HepG2 (cell line): Measurements from ENCODE around the gene SLC50A1. TPM values are rescaled to one million over a fixed set of nuclear protein-coding genes. Genes with fewer than 3 reads are reported as not detected.

Source experiments
- ATRX ChIP-seq: sonication (generic); formaldehyde crosslinking; IDR thresholded peaks from 2 replicates; pipeline ENCODE4 v1.4.0; 2020; ENCODE audit warnings: missing genetic modification reagents, borderline replicate concordance
- DMAP1 ChIP-seq: IDR thresholded peaks from 2 replicates; pipeline ENCODE4 v1.6.1; 2016
- ETV5 ChIP-seq: IDR thresholded peaks from 2 replicates; pipeline ENCODE4 v1.6.1; 2018; ENCODE audit warnings: missing biosample characterization, missing genetic modification reagents, inconsistent platforms, borderline replicate concordance
- HDAC1 ChIP-seq: sonication (generic); formaldehyde crosslinking; IDR thresholded peaks from 2 replicates; pipeline ENCODE4 v1.5.1; 2020; ENCODE audit warnings: mild to moderate bottlenecking, missing genetic modification reagents
- MAF1 ChIP-seq: sonication (generic); formaldehyde crosslinking; IDR thresholded peaks from 2 replicates; pipeline ENCODE4 v1.5.0; 2020; ENCODE audit warnings: missing genetic modification reagents, borderline replicate concordance
- NR3C1 ChIP-seq: sonication (generic); formaldehyde crosslinking; IDR thresholded peaks from 2 replicates; pipeline ENCODE4 v1.4.0; 2020; ENCODE audit warnings: missing genetic modification reagents
- SATB2 ChIP-seq: sonication (generic); formaldehyde crosslinking; IDR thresholded peaks from 2 replicates; pipeline ENCODE4 v1.5.0; 2020; ENCODE audit warnings: missing genetic modification reagents
- SMAD3 ChIP-seq: sonication (generic); formaldehyde crosslinking; IDR thresholded peaks from 2 replicates; pipeline ENCODE4 v1.4.0; 2020; ENCODE audit warnings: missing genetic modification reagents
- SP140L ChIP-seq: sonication (generic); formaldehyde crosslinking; IDR thresholded peaks from 2 replicates; pipeline ENCODE4 v1.4.0; 2020; ENCODE audit warnings: missing genetic modification reagents, borderline replicate concordance
- STAT6 ChIP-seq: sonication (generic); formaldehyde crosslinking; IDR thresholded peaks from 2 replicates; pipeline ENCODE4 v1.4.0; 2020; ENCODE audit warnings: missing genetic modification reagents, mild to moderate bottlenecking, borderline replicate concordance
- THAP11 ChIP-seq: IDR thresholded peaks from 2 replicates; pipeline ENCODE4 v1.6.1; 2016; ENCODE audit warnings: missing biosample characterization, missing genetic modification reagents
- YY1 ChIP-seq: IDR thresholded peaks from 2 replicates; pipeline ENCODE4 v1.6.1; 2011; ENCODE audit warnings: low read length, low read depth, moderate library complexity, mild to moderate bottlenecking; ENCODE audit not compliant: insufficient read depth, insufficient replicate concordance
- ZBTB7B ChIP-seq: sonication (generic); formaldehyde crosslinking; IDR thresholded peaks from 2 replicates; pipeline ENCODE4 v1.4.0; 2020; ENCODE audit warnings: missing genetic modification reagents
- ZFP37 ChIP-seq: sonication (generic); formaldehyde crosslinking; IDR thresholded peaks from 2 replicates; pipeline ENCODE4 v1.4.0; 2020; ENCODE audit warnings: missing genetic modification reagents, borderline replicate concordance
- ZNF333 ChIP-seq: sonication (generic); formaldehyde crosslinking; IDR thresholded peaks from 2 replicates; pipeline ENCODE4 v1.4.0; 2020; ENCODE audit warnings: mild to moderate bottlenecking, missing genetic modification reagents, borderline replicate concordance
- ZNF33A ChIP-seq: sonication (generic); formaldehyde crosslinking; IDR thresholded peaks from 2 replicates; pipeline ENCODE4 v1.5.1; 2020; ENCODE audit warnings: missing genetic modification reagents, mild to moderate bottlenecking, moderate library complexity, borderline replicate concordance
- ZNF713 ChIP-seq: sonication (generic); formaldehyde crosslinking; IDR thresholded peaks from 2 replicates; pipeline ENCODE4 v1.4.0; 2020; ENCODE audit warnings: mild to moderate bottlenecking, missing genetic modification reagents
- ZSCAN9 ChIP-seq: IDR thresholded peaks from 2 replicates; pipeline ENCODE4 v1.6.1; 2016; ENCODE audit warnings: borderline replicate concordance
- ZUFSP ChIP-seq: sonication (generic); formaldehyde crosslinking; IDR thresholded peaks from 2 replicates; pipeline ENCODE4 v1.9.0; 2021; ENCODE audit warnings: missing genetic modification reagents, mild to moderate bottlenecking, borderline replicate concordance
- polyA plus RNA-seq, 8 experiments: library from polyadenylated mRNA; depleted of rRNA in 3 of 8; stranded (reverse) in 7 of 8; unstranded in 1 of 8; fragments of >200 nt; fragmentation: Illumina TruSeq in 4 of 8; extraction: Trizol in 4 of 8; gene quantifications; 2 replicates each; pipeline versions ENCODE4 v1.2.1 to v1.2.3, GENCODE V29; 2011 to 2016; ENCODE audit warnings: low read depth in 4 of 8, missing spikeins in 1 of 8, mixed read lengths in 1 of 8; ENCODE audit not compliant: insufficient read depth in 1 of 8
- total RNA-seq, 5 experiments: library from RNA; depleted of rRNA; stranded (reverse); fragments of >200 nt; fragmentation: Illumina TruSeq; extraction: Trizol; gene quantifications; 2 replicates each; pipeline ENCODE4 v1.2.3, GENCODE V29; 2016; ENCODE audit warnings: low read depth in 1 of 5
- TF ChIP-seq, protein P1 (sequence below): sonication (generic); formaldehyde crosslinking; IDR thresholded peaks from 2 replicates; pipeline ENCODE4 v1.5.0; 2020; ENCODE audit warnings: missing genetic modification reagents, mild to moderate bottlenecking, borderline replicate concordance
- TF ChIP-seq, protein P2 (sequence below): sonication (generic); formaldehyde crosslinking; conservative IDR thresholded peaks from 2 replicates; pipeline ENCODE4 v1.8.1; 2023; ENCODE audit warnings: missing genetic modification reagents
- TF ChIP-seq, protein P3 (sequence below): sonication (generic); formaldehyde crosslinking; IDR thresholded peaks from 2 replicates; pipeline ENCODE4 v1.4.0; 2020; ENCODE audit warnings: mild to moderate bottlenecking, missing genetic modification reagents, borderline replicate concordance

Gene SLC50A1
- total and polyA plus RNA-seq, 2 of the 13 experiments (the other 11 are each of a cell fraction or from before 2014, with no cell fraction given): 22.5 to 46.8 TPM

DNA sequence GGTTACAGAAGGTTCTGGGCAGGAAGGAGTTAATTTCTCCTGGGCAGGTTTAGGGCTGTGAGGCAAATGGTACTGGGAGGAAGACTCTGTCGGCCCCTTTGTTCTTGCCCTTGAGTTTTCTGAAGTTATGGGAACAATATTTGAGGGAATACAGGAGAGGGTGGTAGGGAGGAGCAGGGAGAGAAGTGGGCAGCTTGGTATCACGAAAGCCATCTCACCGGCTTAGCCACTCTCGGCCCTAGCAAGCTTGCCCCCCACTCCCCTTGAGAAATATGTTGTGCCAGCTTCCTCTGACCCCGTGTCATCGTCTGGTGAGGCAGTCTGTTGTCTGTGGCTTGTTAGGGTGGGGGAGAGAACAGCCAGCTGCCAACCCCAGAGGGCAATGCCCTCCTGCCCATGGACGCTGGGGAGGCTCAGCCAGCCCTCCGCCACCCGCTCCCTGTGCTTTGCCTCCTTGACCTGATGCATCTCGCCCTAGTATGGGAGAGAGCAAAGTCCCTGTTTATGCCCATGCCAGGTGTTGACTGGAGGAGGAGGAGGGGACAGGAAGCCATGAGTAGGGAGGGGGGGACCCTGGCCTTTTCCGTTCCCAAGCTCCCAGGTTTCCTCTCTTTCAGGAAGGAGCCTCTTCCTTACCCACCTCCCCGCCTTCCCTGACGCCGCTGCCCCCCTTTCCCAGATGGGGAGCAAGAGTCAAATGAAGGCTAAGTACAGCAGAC lies 6.7 kb upstream of the SLC50A1 start (continued):
- TF ChIP-seq STAT6 (CRISPR knock-in tag) (no peak), SATB2 (CRISPR knock-in tag) (no peak), THAP11 (CRISPR knock-in tag) (peak; percentile 80), ATRX (CRISPR knock-in tag) (no peak), ZBTB7B (no peak), SP140L (CRISPR knock-in tag) (no peak), ZNF713 (CRISPR knock-in tag) (peak; percentile 94; the same call in 1 of the 2 replicates), ZNF33A (no peak), NR3C1 (CRISPR knock-in tag) (no peak), SMAD3 (CRISPR knock-in tag) (no peak), ETV5 (peak; percentile 96), MAF1 (CRISPR knock-in tag) (no peak), YY1 (peak; percentile 52), ZNF333 (CRISPR knock-in tag) (no peak), ZUFSP (CRISPR knock-in tag) (no peak), DMAP1 (CRISPR knock-in tag) (peak; percentile 44; the same call in 1 of the 2 replicates), HDAC1 (CRISPR knock-in tag) (peak; percentile 89), ZSCAN9 (CRISPR knock-in tag) (no peak), ZFP37 (CRISPR knock-in tag) (0 out of 2 replicates have a peak, but pooled peaks have one; percentile 24)
- TF ChIP-seq, protein P1, sequence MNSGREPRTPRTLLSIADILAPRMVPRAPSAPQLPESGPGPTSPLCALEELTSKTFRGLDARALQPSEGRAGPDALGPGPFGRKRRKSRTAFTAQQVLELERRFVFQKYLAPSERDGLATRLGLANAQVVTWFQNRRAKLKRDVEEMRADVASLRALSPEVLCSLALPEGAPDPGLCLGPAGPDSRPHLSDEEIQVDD (CRISPR knock-in tag): no peak
- TF ChIP-seq, protein P2, sequence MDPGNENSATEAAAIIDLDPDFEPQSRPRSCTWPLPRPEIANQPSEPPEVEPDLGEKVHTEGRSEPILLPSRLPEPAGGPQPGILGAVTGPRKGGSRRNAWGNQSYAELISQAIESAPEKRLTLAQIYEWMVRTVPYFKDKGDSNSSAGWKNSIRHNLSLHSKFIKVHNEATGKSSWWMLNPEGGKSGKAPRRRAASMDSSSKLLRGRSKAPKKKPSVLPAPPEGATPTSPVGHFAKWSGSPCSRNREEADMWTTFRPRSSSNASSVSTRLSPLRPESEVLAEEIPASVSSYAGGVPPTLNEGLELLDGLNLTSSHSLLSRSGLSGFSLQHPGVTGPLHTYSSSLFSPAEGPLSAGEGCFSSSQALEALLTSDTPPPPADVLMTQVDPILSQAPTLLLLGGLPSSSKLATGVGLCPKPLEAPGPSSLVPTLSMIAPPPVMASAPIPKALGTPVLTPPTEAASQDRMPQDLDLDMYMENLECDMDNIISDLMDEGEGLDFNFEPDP (CRISPR knock-in tag): no peak
- TF ChIP-seq, protein P3, sequence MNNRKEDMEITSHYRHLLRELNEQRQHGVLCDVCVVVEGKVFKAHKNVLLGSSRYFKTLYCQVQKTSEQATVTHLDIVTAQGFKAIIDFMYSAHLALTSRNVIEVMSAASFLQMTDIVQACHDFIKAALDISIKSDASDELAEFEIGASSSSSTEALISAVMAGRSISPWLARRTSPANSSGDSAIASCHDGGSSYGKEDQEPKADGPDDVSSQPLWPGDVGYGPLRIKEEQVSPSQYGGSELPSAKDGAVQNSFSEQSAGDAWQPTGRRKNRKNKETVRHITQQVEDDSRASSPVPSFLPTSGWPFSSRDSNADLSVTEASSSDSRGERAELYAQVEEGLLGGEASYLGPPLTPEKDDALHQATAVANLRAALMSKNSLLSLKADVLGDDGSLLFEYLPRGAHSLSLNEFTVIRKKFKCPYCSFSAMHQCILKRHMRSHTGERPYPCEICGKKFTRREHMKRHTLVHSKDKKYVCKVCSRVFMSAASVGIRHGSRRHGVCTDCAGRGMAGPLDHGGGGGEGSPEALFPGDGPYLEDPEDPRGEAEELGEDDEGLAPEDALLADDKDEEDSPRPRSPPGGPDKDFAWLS: no peak; the same call in 1 of the 2 replicates
